Endothelial cell of umbilical vein (primary cell): ENCODE measurements around the gene NFATC1.

Experiments used
- EZH2 ChIP-seq: IDR thresholded peaks from 2 replicates; pipeline ENCODE4 v1.6.1; 2012; ENCODE audit warnings: borderline replicate concordance, low read depth, mild to moderate bottlenecking, moderate library complexity, low read length, inconsistent platforms; ENCODE audit not compliant: severe bottlenecking
- FOS ChIP-seq: IDR thresholded peaks from 2 replicates; pipeline ENCODE4 v1.6.1; 2011; ENCODE audit warnings: mild to moderate bottlenecking, low read length, moderate library complexity, borderline replicate concordance; ENCODE audit not compliant: insufficient read depth
- MYC ChIP-seq: IDR thresholded peaks from one replicate; pipeline ENCODE4 v1.6.1; 2011; ENCODE audit warnings: mild to moderate bottlenecking, low read depth, low read length
- POLR2A ChIP-seq: IDR thresholded peaks from 2 replicates; pipeline ENCODE4 v1.6.1; 2012; ENCODE audit warnings: low read depth, mild to moderate bottlenecking, control low read depth, low read length
- POLR2AphosphoS5 ChIP-seq: IDR thresholded peaks from 2 replicates; pipeline ENCODE4 v1.6.1; 2012; ENCODE audit warnings: low read depth, mild to moderate bottlenecking, control low read depth, low read length, moderate library complexity; ENCODE audit not compliant: insufficient read depth
- TF ChIP-seq, protein P1 (sequence below), 2 donors: IDR thresholded peaks; 1 replicate in 1 of 2; 2 replicates in 1 of 2; pipeline ENCODE4 v1.5.1; 2011; ENCODE audit warnings: low read length in 2 of 2, mild to moderate bottlenecking in 2 of 2, moderate library complexity in 2 of 2, control low read depth in 1 of 2, inconsistent platforms in 1 of 2, low read depth in 1 of 2; ENCODE audit not compliant: insufficient read depth in 1 of 2; ENCODE audit errors: extremely low read depth in 1 of 2
- TF ChIP-seq, protein P2 (sequence below): IDR thresholded peaks from 2 replicates; pipeline ENCODE4 v1.6.1; 2011; ENCODE audit not compliant: insufficient read depth, insufficient read length

DNA sequence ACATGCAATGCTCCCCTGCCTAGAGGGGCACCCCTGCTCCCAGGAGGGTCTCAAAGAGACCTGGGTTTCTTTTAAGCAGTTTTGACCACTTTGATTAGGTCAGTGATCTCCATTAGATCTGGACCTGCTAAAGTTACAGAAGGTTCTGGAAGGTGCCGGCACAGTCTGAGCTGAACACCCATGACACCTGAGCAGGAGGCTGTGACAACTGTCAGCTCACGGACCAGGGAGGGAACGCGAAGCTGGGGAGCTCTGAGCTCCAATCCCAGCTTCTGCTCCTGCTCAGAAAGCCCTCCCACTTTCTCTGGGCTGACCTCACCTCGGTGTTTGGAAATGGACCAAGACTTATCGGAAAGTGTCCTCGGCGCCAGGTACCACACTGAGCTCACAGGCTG, 113.8 kb downstream of the NFATC1 start:
- TF ChIP-seq, protein P1, sequence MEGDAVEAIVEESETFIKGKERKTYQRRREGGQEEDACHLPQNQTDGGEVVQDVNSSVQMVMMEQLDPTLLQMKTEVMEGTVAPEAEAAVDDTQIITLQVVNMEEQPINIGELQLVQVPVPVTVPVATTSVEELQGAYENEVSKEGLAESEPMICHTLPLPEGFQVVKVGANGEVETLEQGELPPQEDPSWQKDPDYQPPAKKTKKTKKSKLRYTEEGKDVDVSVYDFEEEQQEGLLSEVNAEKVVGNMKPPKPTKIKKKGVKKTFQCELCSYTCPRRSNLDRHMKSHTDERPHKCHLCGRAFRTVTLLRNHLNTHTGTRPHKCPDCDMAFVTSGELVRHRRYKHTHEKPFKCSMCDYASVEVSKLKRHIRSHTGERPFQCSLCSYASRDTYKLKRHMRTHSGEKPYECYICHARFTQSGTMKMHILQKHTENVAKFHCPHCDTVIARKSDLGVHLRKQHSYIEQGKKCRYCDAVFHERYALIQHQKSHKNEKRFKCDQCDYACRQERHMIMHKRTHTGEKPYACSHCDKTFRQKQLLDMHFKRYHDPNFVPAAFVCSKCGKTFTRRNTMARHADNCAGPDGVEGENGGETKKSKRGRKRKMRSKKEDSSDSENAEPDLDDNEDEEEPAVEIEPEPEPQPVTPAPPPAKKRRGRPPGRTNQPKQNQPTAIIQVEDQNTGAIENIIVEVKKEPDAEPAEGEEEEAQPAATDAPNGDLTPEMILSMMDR (IDR thresholded peaks at IDR 0.05; ENCODE audit: extremely low read depth in 1 of 2, insufficient read depth in 1 of 2, low read depth in 1 of 2, low read length in 2 of 2): no peak
- TF ChIP-seq POLR2AphosphoS5 (no peak), POLR2A (no peak), EZH2 (no peak), FOS (no peak), MYC (no peak)
- TF ChIP-seq, protein P2, sequence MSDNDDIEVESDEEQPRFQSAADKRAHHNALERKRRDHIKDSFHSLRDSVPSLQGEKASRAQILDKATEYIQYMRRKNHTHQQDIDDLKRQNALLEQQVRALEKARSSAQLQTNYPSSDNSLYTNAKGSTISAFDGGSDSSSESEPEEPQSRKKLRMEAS: no peak
